Upper lobe of left lung (tissue), 6 donors: ENCODE measurements around the gene ALPP. TPM values are rescaled to one million over a fixed set of nuclear protein-coding genes. Genes with fewer than 3 reads are reported as not detected.
"Not testable (repeated sequence)": the region's sequence is repeated elsewhere in the genome, so short reads cannot be mapped to it uniquely, and the experiment has no call there.

Source experiments
- ATAC-seq, 2 donors: fragments of 200-7000 bp; cut with Tn5 transposase; one replicate each; pipeline ENCODE4 v1.9.1; 2022; ENCODE audit warnings: mild to moderate bottlenecking in 2 of 2, moderate library complexity in 2 of 2; ENCODE audit not compliant: low FRiP score in 2 of 2
- DNase-seq, 2 donors: peaks; one replicate each; pipeline ENCODE4 v3.0.0-alpha.2; 2019 to 2020
- H3K27ac ChIP-seq, 4 donors: fragments of 200-600 bp; sonication (generic); one replicate each; pipeline ENCODE4 v1.5.1; 2016 to 2019
- H3K27me3 ChIP-seq, 4 donors: fragments of 200-600 bp; sonication (generic); one replicate each; pipeline ENCODE4 v1.5.1; 2017 to 2019
- H3K36me3 ChIP-seq, 4 donors: fragments of 200-600 bp; sonication (generic); one replicate each; pipeline ENCODE4 v1.5.1; 2016 to 2019
- H3K4me1 ChIP-seq, 4 donors: fragments of 200-600 bp; sonication (generic); one replicate each; pipeline ENCODE4 v1.5.1; 2018 to 2019
- H3K4me3 ChIP-seq, 4 donors: fragments of 200-600 bp; sonication (generic); one replicate each; pipeline ENCODE4 v1.5.1; 2017 to 2019; ENCODE audit warnings: mild to moderate bottlenecking in 2 of 4, moderate library complexity in 1 of 4
- H3K9me3 ChIP-seq, 4 donors: fragments of 200-600 bp; sonication (generic); one replicate each; pipeline ENCODE4 v1.5.1; 2018 to 2019
- EP300 ChIP-seq, 4 donors: sonication (generic); formaldehyde crosslinking; IDR thresholded peaks; one replicate each; pipeline ENCODE4 v1.5.1; 2017; ENCODE audit warnings: antibody characterized with exemption in 4 of 4, control low read depth in 2 of 4
- POLR2A ChIP-seq, 4 donors: fragments of 450-650 bp; IDR thresholded peaks; one replicate each; pipeline ENCODE4 v1.5.1; 2016 to 2017; ENCODE audit warnings: antibody characterized with exemption in 4 of 4, mild to moderate bottlenecking in 2 of 4
- POLR2AphosphoS5 ChIP-seq, 2 donors: sonication (generic); formaldehyde crosslinking; IDR thresholded peaks; one replicate each; pipeline ENCODE4 v1.5.1; 2017; ENCODE audit warnings: antibody characterized with exemption in 2 of 2
- WGBS, 2 donors: methylation state at CpG; one replicate each; pipeline ENCODE4 v1.1.5; 2017 to 2018; 5-methylcytosine and 5-hydroxymethylcytosine counted together
- total RNA-seq, 6 donors: library from RNA; depleted of rRNA in 4 of 6; stranded (reverse); fragments of >200 nt in 4 of 6; gene quantifications; one replicate each; pipeline versions ENCODE4 v1.1.0 to v1.2.1, GENCODE V29; 2016 to 2021
- TF ChIP-seq, protein P1 (sequence below), 6 experiments: fragments of 450-650 bp in 4 of 6; fragments of 200-600 bp in 2 of 6; sonication (generic) in 2 of 6; IDR thresholded peaks; one replicate each; pipeline ENCODE4 v1.5.1; 2016 to 2019; ENCODE audit warnings: antibody characterized with exemption in 6 of 6
- donor health status: DM: no; HTN: no; CAD: no; lungs with moderate emphysema.
- donor health status: DM: no; HTN: yes; CAD: no; lungs with severe emphysema.

ALPP gene
- total RNA-seq, 6 donors from 2014 or later, result 4.8 to 59.1 (median 30.8) TPM

DNA sequence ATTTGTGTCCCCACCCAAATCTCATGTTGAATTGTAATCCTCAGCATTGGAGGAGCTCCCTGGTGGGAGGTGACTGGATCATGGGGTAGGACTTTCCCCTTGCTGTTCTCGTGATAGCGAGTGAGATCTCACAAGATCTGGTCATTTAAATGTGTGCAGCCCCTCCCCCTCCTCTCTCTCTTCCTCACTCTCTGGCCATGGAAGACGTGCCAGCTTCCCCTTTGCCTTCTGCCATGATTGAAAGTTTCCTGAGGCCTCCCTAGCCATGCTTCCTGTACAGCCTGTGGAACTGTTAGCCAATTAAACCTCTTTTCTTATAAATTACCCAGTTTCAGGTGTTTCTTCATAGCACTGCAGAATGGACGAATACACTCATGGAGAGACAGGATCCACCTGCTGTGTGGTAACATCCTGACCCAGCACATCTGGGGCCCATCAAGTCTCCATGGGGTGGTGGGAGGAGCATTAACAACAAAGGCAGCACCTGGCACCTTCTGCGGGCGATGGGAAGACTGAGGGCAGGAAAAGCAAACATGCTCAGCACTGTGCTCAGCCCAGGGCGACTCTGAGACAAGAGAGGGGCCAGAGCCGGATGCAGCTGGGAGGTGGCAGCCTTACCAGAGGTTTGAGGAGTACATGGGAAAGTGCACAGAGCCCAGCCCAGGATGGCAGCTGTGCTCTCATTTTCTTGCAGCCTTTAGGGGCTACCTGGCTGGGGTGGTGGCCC lies 16.2 kb upstream of the ALPP start:
- DNase-seq, result peak in 1 of 2 donors; percentile 8
- Histone ChIP-seq H3K4me3 (no peak overlapping the region), H3K27ac (no peak overlapping the region), H3K27me3 (no peaks in the 10 kb centered on the region), H3K9me3 (no peaks in the 10 kb centered on the region), H3K36me3 (no peaks in the 10 kb centered on the region), H3K4me1 (peaks cover 0 to 10% (median 3%) of the 10 kb centered on the region in 4 donors)
- no peak for ATAC-seq
- TF ChIP-seq EP300 (IDR thresholded peaks at IDR 0.05) (no peak), POLR2A (IDR thresholded peaks at IDR 0.05) (no peak), POLR2AphosphoS5 (IDR thresholded peaks at IDR 0.05) (no peak)
- TF ChIP-seq, protein P1, sequence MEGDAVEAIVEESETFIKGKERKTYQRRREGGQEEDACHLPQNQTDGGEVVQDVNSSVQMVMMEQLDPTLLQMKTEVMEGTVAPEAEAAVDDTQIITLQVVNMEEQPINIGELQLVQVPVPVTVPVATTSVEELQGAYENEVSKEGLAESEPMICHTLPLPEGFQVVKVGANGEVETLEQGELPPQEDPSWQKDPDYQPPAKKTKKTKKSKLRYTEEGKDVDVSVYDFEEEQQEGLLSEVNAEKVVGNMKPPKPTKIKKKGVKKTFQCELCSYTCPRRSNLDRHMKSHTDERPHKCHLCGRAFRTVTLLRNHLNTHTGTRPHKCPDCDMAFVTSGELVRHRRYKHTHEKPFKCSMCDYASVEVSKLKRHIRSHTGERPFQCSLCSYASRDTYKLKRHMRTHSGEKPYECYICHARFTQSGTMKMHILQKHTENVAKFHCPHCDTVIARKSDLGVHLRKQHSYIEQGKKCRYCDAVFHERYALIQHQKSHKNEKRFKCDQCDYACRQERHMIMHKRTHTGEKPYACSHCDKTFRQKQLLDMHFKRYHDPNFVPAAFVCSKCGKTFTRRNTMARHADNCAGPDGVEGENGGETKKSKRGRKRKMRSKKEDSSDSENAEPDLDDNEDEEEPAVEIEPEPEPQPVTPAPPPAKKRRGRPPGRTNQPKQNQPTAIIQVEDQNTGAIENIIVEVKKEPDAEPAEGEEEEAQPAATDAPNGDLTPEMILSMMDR (IDR thresholded peaks at IDR 0.05), result no peak
- WGBS, 2 donors, result 75 to 81% methylated on average over 8 of the region's 8 CpGs

DNA sequence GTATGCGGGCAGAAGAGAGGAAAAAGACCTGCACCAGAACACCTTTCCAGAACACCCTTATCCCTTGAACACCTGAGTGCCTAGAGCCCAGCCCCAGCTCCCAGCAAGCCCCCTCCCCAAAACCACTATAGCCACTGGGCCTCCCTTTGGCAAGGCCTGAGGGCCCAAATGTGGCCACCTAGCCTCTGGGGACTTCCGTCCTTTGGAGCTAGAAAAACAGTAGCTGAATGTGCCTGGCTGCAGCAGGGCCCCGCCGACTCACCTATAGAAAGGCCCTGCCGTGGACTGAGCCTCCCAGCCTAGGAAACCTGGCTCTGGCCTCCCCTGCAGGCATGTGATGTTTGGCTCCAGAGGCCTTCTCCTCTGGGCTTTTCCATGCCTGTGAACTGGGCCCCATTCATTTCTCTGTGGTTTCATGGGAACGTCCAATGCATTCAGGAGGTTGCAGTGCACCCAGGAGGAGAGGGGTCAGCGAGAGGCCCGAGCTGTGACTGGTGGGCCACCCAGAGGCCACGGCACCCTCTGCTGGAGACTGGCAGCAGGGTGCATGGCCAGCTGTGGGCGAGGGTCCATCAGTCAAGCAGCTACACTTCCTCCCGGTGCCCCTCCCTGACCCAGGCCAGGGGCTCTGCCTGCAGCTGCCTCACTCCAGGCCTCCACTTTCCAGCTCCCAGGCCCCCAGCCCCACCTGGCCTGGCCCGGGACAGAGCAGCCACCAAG lies 15.3 kb upstream of the ALPP start:
- WGBS, 2 donors, result 85 to 88% methylated on average over 3 to 12 of the region's 12 CpGs
- H3K9me3 ChIP-seq, H3K36me3 ChIP-seq, H3K27me3 ChIP-seq, H3K27ac ChIP-seq: not testable (repeated sequence)
- DNase-seq (peak in 1 of 2 donors; percentile 16), ATAC-seq (peak; percentile 12 to 21)
- Histone ChIP-seq H3K4me3 (peak overlapping the region in 3 of 4 donors; percentile 17 to 35 (median 32)), H3K4me1 (peaks cover 0 to 10% (median 3%) of the 10 kb centered on the region in 4 donors)

DNA sequence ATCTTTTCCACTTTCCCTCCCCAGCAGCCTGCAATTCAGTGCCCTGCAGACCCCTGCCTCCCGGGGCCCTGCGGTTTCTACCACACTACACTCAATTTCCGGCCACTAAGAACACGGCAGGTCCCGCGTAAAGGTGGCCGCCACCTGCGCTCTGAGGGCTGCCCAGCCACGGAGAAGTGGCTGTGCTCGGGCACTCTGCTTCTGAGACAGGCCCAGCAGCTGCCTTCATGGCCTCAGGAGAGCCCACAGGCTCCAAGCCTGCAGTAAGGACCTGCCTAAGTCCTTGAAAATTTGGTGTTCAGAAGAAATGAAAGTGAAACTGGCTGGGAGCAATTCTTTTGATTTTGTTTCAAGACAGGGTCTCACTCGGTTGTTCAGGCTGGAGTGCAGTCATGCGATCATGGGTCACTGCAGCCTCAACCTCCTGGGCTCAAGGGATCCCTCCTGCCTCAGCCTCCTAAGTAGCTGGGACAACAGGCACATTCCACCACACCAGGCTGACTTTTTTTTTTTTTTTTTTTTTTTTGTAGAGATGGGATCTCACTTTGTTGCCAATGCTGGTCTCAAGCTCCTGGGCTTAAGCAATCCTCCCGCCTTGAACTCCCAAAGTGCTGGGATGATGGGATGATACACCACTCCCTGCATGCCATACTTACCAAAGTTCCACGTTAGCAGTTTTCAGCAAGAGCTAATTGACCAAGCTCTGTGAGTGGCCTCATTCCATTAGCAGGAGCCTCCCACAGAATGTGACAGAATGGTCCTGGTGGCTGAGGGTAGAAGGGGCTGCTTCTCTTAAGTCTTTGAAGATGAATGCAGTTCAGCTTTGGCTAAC lies 14.6 kb upstream of the ALPP start:
- WGBS, 2 donors, result 55 to 63% methylated on average over 14 of the region's 14 CpGs

DNA sequence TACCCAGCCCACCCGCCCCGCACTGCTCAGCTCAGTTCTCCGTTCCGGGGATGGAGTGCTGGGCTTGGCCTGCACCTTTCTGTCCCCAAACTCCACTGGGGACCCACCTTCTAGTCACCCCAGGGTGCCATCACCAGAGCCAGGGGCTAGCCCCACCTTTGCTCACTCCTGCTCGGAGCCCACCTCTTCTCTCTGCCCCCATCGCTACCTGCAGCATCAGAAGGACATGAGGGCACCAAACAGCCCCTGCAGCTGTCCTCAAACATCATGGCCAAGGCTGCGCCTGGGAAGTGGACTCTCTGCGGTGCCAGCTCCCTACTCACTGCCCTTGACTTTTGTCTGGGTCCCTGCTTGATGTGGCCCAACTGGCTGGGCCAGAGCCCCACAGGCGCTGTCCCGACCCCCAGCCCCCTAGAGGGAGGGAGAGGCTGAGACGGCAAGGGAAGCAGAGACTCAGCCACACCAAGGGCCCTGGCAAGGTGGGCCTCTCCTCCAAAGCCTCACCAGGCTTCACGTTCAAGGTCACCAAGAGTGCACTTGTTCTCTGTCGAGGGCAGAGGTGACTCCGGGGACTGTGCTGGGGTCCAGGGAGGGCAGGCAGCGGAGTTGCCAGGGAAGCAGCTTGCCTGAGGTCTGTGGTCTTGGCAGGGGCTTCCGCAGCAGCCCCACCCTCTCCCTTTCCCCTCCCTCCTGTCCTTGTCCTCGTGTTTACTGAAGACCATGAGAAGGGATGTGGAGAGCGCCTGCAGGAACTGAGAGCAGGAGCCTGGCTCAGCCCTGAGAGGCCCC lies 13.6 kb upstream of the ALPP start:
- H3K9me3 ChIP-seq, H3K36me3 ChIP-seq, H3K27ac ChIP-seq, H3K27me3 ChIP-seq, H3K4me3 ChIP-seq: not testable (repeated sequence)
- DNase-seq (peak; percentile 17 to 40), ATAC-seq (peak; percentile 17)
- H3K4me1 ChIP-seq, result peaks cover 0 to 10% (median 3%) of the 10 kb centered on the region in 4 donors
- 68 to 69% methylated on average over 7 to 16 of the region's 18 CpGs for WGBS, 2 donors

More for the DNA sequence above, 14.6 kb upstream of the ALPP start:
- peaks cover 0 to 10% (median 3%) of the 10 kb centered on the region in 4 donors for H3K4me1 ChIP-seq
- H3K36me3 ChIP-seq, result no peaks in the 10 kb centered on the region
- H3K27ac ChIP-seq, result no peak overlapping the region
- TF ChIP-seq EP300 (IDR thresholded peaks at IDR 0.05) (no peak), POLR2AphosphoS5 (IDR thresholded peaks at IDR 0.05) (no peak), POLR2A (IDR thresholded peaks at IDR 0.05) (no peak)
- TF ChIP-seq, protein P1 (IDR thresholded peaks at IDR 0.05), result no peak
- peak; percentile 19 to 42 for ATAC-seq
- DNase-seq, result peak; percentile 18 to 50
- H3K9me3 ChIP-seq, result no peaks in the 10 kb centered on the region
- H3K27me3 ChIP-seq, result no peaks in the 10 kb centered on the region
- H3K4me3 ChIP-seq, result peak overlapping the region in 3 of 4 donors; percentile 17 to 35 (median 32)

DNA sequence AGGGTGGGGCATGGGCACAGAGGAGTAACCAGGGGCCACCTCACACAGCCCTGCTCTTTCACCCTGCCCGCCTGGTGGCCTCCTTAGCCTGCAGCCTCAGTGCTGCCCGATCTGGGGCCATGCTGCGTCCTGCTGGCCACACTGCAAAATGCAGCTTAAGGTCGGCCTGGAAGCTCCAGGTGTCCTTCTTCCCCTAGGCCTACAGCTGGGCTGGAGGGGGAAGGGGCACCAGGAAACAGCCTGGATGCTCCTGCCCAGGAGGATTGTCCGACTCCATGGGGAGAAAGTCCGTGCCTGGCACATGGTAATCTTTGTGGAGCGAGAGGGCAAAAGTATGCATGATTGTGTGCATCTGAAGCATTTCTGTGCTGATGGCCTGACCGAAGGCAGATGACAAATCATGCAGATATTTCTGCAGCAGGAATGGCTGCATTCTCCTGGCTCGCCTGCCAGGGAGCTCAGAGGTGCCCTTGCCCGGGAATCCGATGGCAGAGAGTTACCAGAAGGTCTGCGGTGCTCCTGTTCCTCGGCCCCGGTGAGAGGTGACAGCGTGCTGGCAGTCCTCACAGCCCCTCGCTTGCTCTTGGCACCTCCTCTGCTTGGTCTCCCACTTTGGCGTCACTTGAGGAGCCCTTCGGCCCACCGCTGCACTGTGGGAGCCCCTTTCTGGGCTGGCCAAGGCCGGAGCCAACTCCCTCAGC lies 12.8 kb upstream of the ALPP start:
- Histone ChIP-seq H3K9me3 (no peaks in the 10 kb centered on the region), H3K27ac (no peak overlapping the region), H3K4me1 (peaks cover 0 to 10% (median 3%) of the 10 kb centered on the region in 4 donors), H3K4me3 (no peak overlapping the region), H3K27me3 (no peaks in the 10 kb centered on the region), H3K36me3 (no peaks in the 10 kb centered on the region)
- ATAC-seq (peak; percentile 31 to 52), DNase-seq (peak; percentile 17 to 45)
- no peak for TF ChIP-seq POLR2AphosphoS5 (IDR thresholded peaks at IDR 0.05)
- TF ChIP-seq POLR2A (IDR thresholded peaks at IDR 0.05), result no peak
- TF ChIP-seq, protein P1 (IDR thresholded peaks at IDR 0.05), result peak in 4 of 6 experiments; percentile 36 to 55 (median 44)
- 77 to 79% methylated on average over 16 to 20 of the region's 20 CpGs for WGBS, 2 donors

DNA sequence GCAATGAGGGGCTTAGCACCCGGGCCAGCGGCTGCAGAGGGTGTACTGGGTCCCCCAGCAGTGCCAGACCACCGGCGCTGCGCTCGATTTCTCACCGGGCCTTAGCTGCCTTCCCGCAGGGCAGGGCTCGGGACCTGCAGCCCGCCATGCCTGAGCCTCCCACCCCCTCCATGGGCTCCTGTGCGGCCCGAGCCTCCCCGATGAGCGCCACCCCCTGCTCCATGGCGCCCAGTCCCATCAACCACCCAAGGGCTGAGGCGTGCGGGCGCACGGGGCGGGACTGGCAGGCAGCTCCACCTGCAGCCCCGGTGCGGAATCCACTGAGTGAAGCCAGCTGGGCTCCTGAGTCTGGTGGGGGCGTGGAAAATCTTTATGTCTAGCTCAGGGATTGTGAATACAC lies 12.1 kb upstream of the ALPP start:
- not testable (repeated sequence) for H3K36me3 ChIP-seq, H3K9me3 ChIP-seq, ATAC-seq, H3K27me3 ChIP-seq, H3K4me3 ChIP-seq, H3K27ac ChIP-seq
- H3K4me1 ChIP-seq, result peaks cover 0 to 10% (median 3%) of the 10 kb centered on the region in 4 donors
- 90% methylated on average over 5 to 9 of the region's 23 CpGs for WGBS, 2 donors
- DNase-seq, result peak; percentile 8 to 73
